ENCODE results near the gene BCAS3. TPM values are rescaled to one million over a fixed set of nuclear protein-coding genes. Genes with fewer than 3 reads are reported as not detected.

The BCAS3 gene
- total RNA-seq, 1 donor from 2014 or later, result 30.5 TPM

GRCh38 chr17:61415374-61416210, 737.9 kb downstream of the BCAS3 start:
- no peaks in the 10 kb centered on the region for H3K9me3 Mint-ChIP-seq
- no peak for DNase-seq (ENCODE audit: low read depth, low spot score)
- no peak overlapping the region for H3K27ac Mint-ChIP-seq (ENCODE audit: unreplicated experiment)
- H3K27me3 Mint-ChIP-seq (ENCODE audit: low read depth), result peaks cover 23% of the 10 kb centered on the region
- H3K4me1 Mint-ChIP-seq, result peaks cover 20% of the 10 kb centered on the region
- peak overlapping the region; percentile 49 for H3K4me3 Mint-ChIP-seq
- H3K36me3 Mint-ChIP-seq (ENCODE audit: low read depth), result no peaks in the 10 kb centered on the region
- TF ChIP-seq CTCF (conservative IDR thresholded peaks at IDR 0.05), result no peak

- Mint-ChIP-seq H3K9me3 (no peaks in the 10 kb centered on the region), H3K4me3 (peak overlapping the region; percentile 49), H3K36me3 (ENCODE audit: low read depth) (no peaks in the 10 kb centered on the region), H3K4me1 (peaks cover 18% of the 10 kb centered on the region), H3K27ac (ENCODE audit: unreplicated experiment) (no peak overlapping the region), H3K27me3 (ENCODE audit: low read depth) (peaks cover 24% of the 10 kb centered on the region)
- no peak for TF ChIP-seq CTCF (conservative IDR thresholded peaks at IDR 0.05)
- DNase-seq (ENCODE audit: low read depth, low spot score), result no peak
Observed at GRCh38 chr17:61416211-61416539, 738.5 kb downstream of the BCAS3 start.

GRCh38 chr17:61416540-61417363, 739.1 kb downstream of the BCAS3 start:
- Mint-ChIP-seq H3K9me3 (no peaks in the 10 kb centered on the region), H3K36me3 (ENCODE audit: low read depth) (no peaks in the 10 kb centered on the region), H3K4me3 (peak overlapping the region; percentile 81), H3K27ac (ENCODE audit: unreplicated experiment) (no peak overlapping the region), H3K27me3 (ENCODE audit: low read depth) (peaks cover 26% of the 10 kb centered on the region), H3K4me1 (peaks cover 18% of the 10 kb centered on the region)
- TF ChIP-seq CTCF (conservative IDR thresholded peaks at IDR 0.05), result peak; percentile 96
- DNase-seq (ENCODE audit: low read depth, low spot score), result peak; percentile 99

GRCh38 chr17:61418449-61418848, 740.8 kb downstream of the BCAS3 start:
- H3K9me3 Mint-ChIP-seq, result no peaks in the 10 kb centered on the region
- no peak for DNase-seq (ENCODE audit: low read depth, low spot score)
- TF ChIP-seq CTCF (conservative IDR thresholded peaks at IDR 0.05), result no peak
- peaks cover 13% of the 10 kb centered on the region for H3K4me1 Mint-ChIP-seq
- H3K36me3 Mint-ChIP-seq (ENCODE audit: low read depth), result no peaks in the 10 kb centered on the region
- H3K27ac Mint-ChIP-seq (ENCODE audit: unreplicated experiment), result no peak overlapping the region
- no peak overlapping the region for H3K4me3 Mint-ChIP-seq
- peaks cover 36% of the 10 kb centered on the region for H3K27me3 Mint-ChIP-seq (ENCODE audit: low read depth)

- TF ChIP-seq CTCF (conservative IDR thresholded peaks at IDR 0.05), result no peak
- H3K36me3 Mint-ChIP-seq (ENCODE audit: low read depth), result no peaks in the 10 kb centered on the region
- DNase-seq (ENCODE audit: low read depth, low spot score), result no peak
- H3K4me1 Mint-ChIP-seq, result peaks cover 11% of the 10 kb centered on the region
- H3K27ac Mint-ChIP-seq (ENCODE audit: unreplicated experiment), result peak overlapping the region; percentile 69
- H3K9me3 Mint-ChIP-seq, result no peaks in the 10 kb centered on the region
- H3K27me3 Mint-ChIP-seq (ENCODE audit: low read depth), result peaks cover 39% of the 10 kb centered on the region
- no peak overlapping the region for H3K4me3 Mint-ChIP-seq
Observed at GRCh38 chr17:61419496-61420046, 741.9 kb downstream of the BCAS3 start.
